H1 (cell line): ENCODE data around the gene DCTD. TPM values are rescaled to one million over a fixed set of nuclear protein-coding genes. Genes with fewer than 3 reads are reported as not detected.

Experiments
- CTCF ChIA-PET: fragments of 300-600 bp; sonication (Branson Sonifier 250); formaldehyde crosslinking; loops from one replicate; lab custom pipeline; 2021; ENCODE audit not compliant: partially characterized antibody; lab: Charles Lee
- POLR2A ChIA-PET: fragments of 300-600 bp; sonication (Branson Sonifier 250); formaldehyde crosslinking; loops from one replicate; lab custom pipeline; 2021; ENCODE audit warnings: inconsistent platforms; ENCODE audit not compliant: partially characterized antibody; lab: Charles Lee
- DNase-seq, 2 experiments: peaks; one replicate each; pipeline versions ENCODE4 v3.0.0 to v3.0.0-alpha.2; 2010 to 2022; ENCODE audit warnings: low spot score in 2 of 2, low read depth in 1 of 2, mixed read lengths in 1 of 2
- FAIRE-seq: peaks from 2 replicates; lab custom pipeline; 2011; peaks lifted over from hg19 to GRCh38; lab: Jason Lieb, UNC
- H2AFZ ChIP-seq: 2 replicates; pipeline ENCODE4 v1.8.1; 2012; ENCODE audit warnings: low read length, inconsistent platforms
- H2AK5ac ChIP-seq: 2 replicates; pipeline ENCODE4 v1.6.1; 2013; ENCODE audit warnings: low read depth, low read length
- H2BK120ac ChIP-seq: replicated peaks from 2 replicates; pipeline ENCODE3; 2013; ENCODE audit warnings: low read depth, low read length, inconsistent platforms
- H2BK12ac ChIP-seq: 2 replicates; pipeline ENCODE4 v1.6.1; 2013; ENCODE audit warnings: low read depth, low read length
- H2BK15ac ChIP-seq: 2 replicates; pipeline ENCODE4 v1.6.1; 2013; ENCODE audit warnings: low read length
- H2BK20ac ChIP-seq: 2 replicates; pipeline ENCODE4 v1.6.1; 2013; ENCODE audit warnings: low read length
- H2BK5ac ChIP-seq: 2 replicates; pipeline ENCODE4 v1.6.1; 2013; ENCODE audit warnings: low read depth, low read length
- H3K14ac ChIP-seq: 2 replicates; pipeline ENCODE4 v1.6.1; 2013; ENCODE audit warnings: inconsistent platforms; ENCODE audit not compliant: insufficient read length
- H3K18ac ChIP-seq: 2 replicates; pipeline ENCODE4 v1.6.1; 2013; ENCODE audit warnings: low read length; ENCODE audit errors: extremely low read depth
- H3K23ac ChIP-seq: 2 replicates; pipeline ENCODE4 v1.6.1; 2013; ENCODE audit warnings: inconsistent platforms; ENCODE audit not compliant: insufficient read length
- H3K23me2 ChIP-seq: 2 replicates; pipeline ENCODE4 v1.6.1; 2013; ENCODE audit warnings: low read depth, low read length
- H3K27ac ChIP-seq: 2 replicates; pipeline ENCODE4 v1.6.1; 2011; ENCODE audit warnings: low read depth, low read length, inconsistent platforms
- H3K27me3 ChIP-seq, 4 experiments: replicated peaks in 1 of 4; 1 replicate in 1 of 4; 2 replicates in 3 of 4; pipeline versions ENCODE4 v1.6.1 to v1.8.1; 2011 to 2013; ENCODE audit warnings: low read length in 3 of 4, mild to moderate bottlenecking in 3 of 4, inconsistent platforms in 2 of 4, mixed read lengths in 2 of 4, moderate library complexity in 1 of 4; ENCODE audit not compliant: control insufficient read depth in 3 of 4, insufficient read depth in 3 of 4; ENCODE audit errors: extremely low read depth in 1 of 4
- H3K36me3 ChIP-seq, 4 experiments: 2 replicates each; pipeline versions ENCODE4 v1.6.1 to v1.8.1; 2011 to 2013; ENCODE audit warnings: mild to moderate bottlenecking in 4 of 4, low read length in 3 of 4, moderate library complexity in 2 of 4, control low read depth in 1 of 4, inconsistent platforms in 1 of 4; ENCODE audit not compliant: insufficient read depth in 4 of 4, control insufficient read depth in 2 of 4
- H3K4ac ChIP-seq: replicated peaks from 2 replicates; pipeline ENCODE3; 2013; ENCODE audit warnings: low read length, low read depth, mixed read lengths, inconsistent platforms; ENCODE audit not compliant: insufficient read length
- H3K4me1 ChIP-seq, 4 experiments: replicated peaks in 1 of 4; 1 replicate in 1 of 4; 2 replicates in 3 of 4; pipeline versions ENCODE4 v1.6.1 to v1.8.1; 2011 to 2013; ENCODE audit warnings: low read length in 3 of 4, inconsistent platforms in 2 of 4, mixed read lengths in 1 of 4; ENCODE audit not compliant: insufficient read depth in 4 of 4, control insufficient read depth in 3 of 4
- H3K4me2 ChIP-seq, 2 experiments: 2 replicates each; pipeline versions ENCODE4 v1.6.1 to v1.8.1; 2011 to 2013; ENCODE audit warnings: low read depth in 2 of 2, low read length in 2 of 2, control low read depth in 1 of 2, inconsistent platforms in 1 of 2, mild to moderate bottlenecking in 1 of 2; ENCODE audit not compliant: insufficient read depth in 1 of 2
- H3K4me3 ChIP-seq, 4 experiments: fragments of 200-600, 300-600 bp in 1 of 4; sonication (generic), shearing (Covaris generic), sonication (Bioruptor Twin) in 1 of 4; 2 replicates each; pipeline versions ENCODE4 v1.5.1 to v1.8.1; 2011 to 2016; ENCODE audit warnings: low read length in 4 of 4, low read depth in 3 of 4, control low read depth in 2 of 4, inconsistent platforms in 2 of 4, mild to moderate bottlenecking in 2 of 4, mixed read lengths in 1 of 4, moderate library complexity in 1 of 4; ENCODE audit not compliant: insufficient read depth in 2 of 4; ENCODE audit errors: extremely low read depth in 1 of 4
- H3K56ac ChIP-seq: replicated peaks from 2 replicates; pipeline ENCODE3; 2013; ENCODE audit warnings: low read depth, mild to moderate bottlenecking, mixed read lengths, low read length, inconsistent platforms; ENCODE audit not compliant: insufficient read length
- H3K79me1 ChIP-seq: 2 replicates; pipeline ENCODE4 v1.6.1; 2013; ENCODE audit warnings: low read depth, low read length, control low read depth
- H3K79me2 ChIP-seq, 2 experiments: 2 replicates each; pipeline versions ENCODE4 v1.6.1 to v1.8.1; 2012 to 2013; ENCODE audit warnings: low read length in 2 of 2, mild to moderate bottlenecking in 2 of 2, inconsistent platforms in 1 of 2; ENCODE audit not compliant: insufficient read depth in 2 of 2, control insufficient read depth in 1 of 2
- H3K9ac ChIP-seq, 4 experiments: replicated peaks in 1 of 4; 1 replicate in 1 of 4; 2 replicates in 3 of 4; pipeline versions ENCODE4 v1.6.1 to v1.8.1; 2011 to 2013; ENCODE audit warnings: low read depth in 3 of 4, low read length in 3 of 4, control low read depth in 2 of 4, mild to moderate bottlenecking in 2 of 4, moderate library complexity in 2 of 4, inconsistent platforms in 1 of 4; ENCODE audit errors: extremely low read depth in 1 of 4
- H3K9me3 ChIP-seq, 2 experiments: 2 replicates each; pipeline versions ENCODE4 v1.6.1 to v1.8.1; 2012 to 2013; ENCODE audit warnings: mild to moderate bottlenecking in 2 of 2, moderate library complexity in 2 of 2, control low read depth in 1 of 2, inconsistent platforms in 1 of 2, low read depth in 1 of 2, low read length in 1 of 2, mixed read lengths in 1 of 2; ENCODE audit not compliant: insufficient read depth in 2 of 2
- H4K20me1 ChIP-seq, 2 experiments: replicated peaks in 1 of 2; 2 replicates each; pipeline versions ENCODE3 to v1.8.1; 2011 to 2013; ENCODE audit warnings: inconsistent platforms in 2 of 2, low read length in 2 of 2, mild to moderate bottlenecking in 1 of 2; ENCODE audit not compliant: insufficient read depth in 2 of 2, control insufficient read depth in 1 of 2
- H4K5ac ChIP-seq: 2 replicates; pipeline ENCODE4 v1.6.1; 2013; ENCODE audit warnings: low read length, low read depth, mixed read lengths, inconsistent platforms; ENCODE audit not compliant: insufficient read length
- H4K8ac ChIP-seq: 2 replicates; pipeline ENCODE4 v1.8.0; 2013; ENCODE audit warnings: mild to moderate bottlenecking, moderate library complexity, low read length, inconsistent platforms; ENCODE audit not compliant: insufficient read depth; ENCODE audit errors: extremely low read depth
- H4K91ac ChIP-seq: replicated peaks from 2 replicates; pipeline ENCODE3; 2013; ENCODE audit warnings: low read length, mixed read lengths, inconsistent platforms; ENCODE audit not compliant: insufficient read length
- CEBPB ChIP-seq: IDR thresholded peaks from 2 replicates; pipeline ENCODE4 v1.6.1; 2012; ENCODE audit warnings: low read depth, low read length
- POLR2AphosphoS5 ChIP-seq: IDR thresholded peaks from 2 replicates; pipeline ENCODE4 v1.6.1; 2011; ENCODE audit warnings: low read depth, low read length
- TAF7 ChIP-seq: optimal IDR thresholded peaks from 2 replicates; pipeline ENCODE3; 2011; ENCODE audit warnings: low read depth, mild to moderate bottlenecking, inconsistent platforms, low read length, moderate library complexity, borderline replicate concordance
- ZNF274 ChIP-seq: IDR thresholded peaks from 2 replicates; pipeline ENCODE4 v1.7.0; 2012; ENCODE audit warnings: low read length, borderline replicate concordance; ENCODE audit errors: extremely low read depth
- WGBS, 2 experiments: shearing (Covaris generic) in 1 of 2; methylation state at CpG; one replicate each; pipeline versions ENCODE4 v1.1.6 to v1.1.7; 2013 to 2015; ENCODE audit warnings: low lambda C conversion rate in 2 of 2, mixed read lengths in 2 of 2, inconsistent platforms in 1 of 2, low coverage in 1 of 2, missing lambda C conversion rate in 1 of 2; ENCODE audit not compliant: insufficient replicate concordance in 2 of 2, insufficient coverage in 1 of 2, insufficient read length in 1 of 2; ENCODE audit errors: extremely low coverage in 1 of 2, missing lambda C conversion rate in 1 of 2; 5-methylcytosine and 5-hydroxymethylcytosine counted together
- polyA plus RNA-seq, 7 experiments: library from polyadenylated mRNA; depleted of rRNA in 3 of 7; stranded (reverse) in 5 of 7; unstranded in 2 of 7; fragments of >200 nt in 5 of 7; fragments of 200-250 nt in 2 of 7; gene quantifications; 1 replicate in 5 of 7; 2 replicates in 1 of 7; 4 replicates in 1 of 7; pipeline versions ENCODE4 v1.2.1 to v1.2.3, GENCODE V29; 2011 to 2013; ENCODE audit warnings: missing spikeins in 2 of 7, mixed read lengths in 2 of 7
- total RNA-seq: library from RNA; stranded (reverse); fragmentation: NEBNext Ultra II Directional; extraction: Animal tissue kit (Norgen Biotek cat#: 25700); gene quantifications from 2 replicates; pipeline ENCODE4 v1.2.1, GENCODE V29; 2021
- TF ChIP-seq, protein P1 (sequence below): IDR thresholded peaks from 2 replicates; pipeline ENCODE4 v1.6.1; 2012; ENCODE audit warnings: low read length, inconsistent platforms

The DCTD gene
- total and polyA plus RNA-seq, 2 of the 8 experiments (the other 6 are each of a cell fraction or from before 2014, with no cell fraction given): 60.2 to 69.5 TPM

DNA sequence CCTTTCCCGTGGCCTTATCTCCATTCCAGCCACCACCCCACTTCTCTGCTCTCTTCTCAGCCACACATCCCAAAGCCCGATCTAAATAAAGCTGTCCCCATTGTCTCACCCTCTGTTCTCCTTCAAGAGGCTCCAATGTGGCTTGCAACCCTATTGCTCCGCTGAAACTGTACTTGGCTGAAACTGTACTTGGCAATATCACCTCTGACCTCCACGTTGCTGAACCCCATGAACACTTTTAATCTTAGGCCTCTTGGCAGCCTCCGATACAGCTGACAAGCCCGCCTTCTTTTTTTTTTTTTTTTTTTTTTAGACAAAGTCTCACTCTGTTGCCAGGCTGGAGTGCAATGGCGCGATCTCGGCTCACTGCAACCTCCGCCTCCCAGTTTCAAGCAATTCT, 12.1 kb downstream of the DCTD start:
- H3K27me3 ChIP-seq: no peaks in the 10 kb centered on the region
- H3K36me3 ChIP-seq: peaks cover 0 to 9% (median 2%) of the 10 kb centered on the region in 4 experiments; a peak in 4 of 8 replicates
- FAIRE-seq (no peak), DNase-seq (no peak)
- no peak overlapping the region for H2BK20ac ChIP-seq
- H2AK5ac ChIP-seq: no peak overlapping the region
- H3K14ac ChIP-seq: no peak overlapping the region
- no peak overlapping the region for H3K56ac ChIP-seq
- H4K5ac ChIP-seq: no peak overlapping the region
- no peak overlapping the region for H3K4me3 ChIP-seq
- H4K91ac ChIP-seq: no peak overlapping the region
- no peak overlapping the region for H2BK15ac ChIP-seq
- H3K79me1 ChIP-seq: peaks cover 2% of the 10 kb centered on the region
- WGBS, 2 experiments: 91% methylated on average over 6 of the region's 10 CpGs; no CpG with 5 or more reads in 1 of the 2 experiments
- no peak overlapping the region for H3K4ac ChIP-seq
- H2BK12ac ChIP-seq: no peak overlapping the region
- no peak overlapping the region for H3K4me2 ChIP-seq
- no peaks in the 10 kb centered on the region; the same call in 1 of the 2 replicates for H3K23me2 ChIP-seq
- H3K18ac ChIP-seq: no peak overlapping the region
- no peak overlapping the region for H2AFZ ChIP-seq
- H3K23ac ChIP-seq: no peak overlapping the region
- no peak overlapping the region for H2BK5ac ChIP-seq
- no peaks in the 10 kb centered on the region for H3K4me1 ChIP-seq
- no peak overlapping the region for H3K9ac ChIP-seq
- TF ChIP-seq CEBPB (no peak), POLR2AphosphoS5 (no peak), TAF7 (no peak), ZNF274 (no peak)
- TF ChIP-seq, protein P1, sequence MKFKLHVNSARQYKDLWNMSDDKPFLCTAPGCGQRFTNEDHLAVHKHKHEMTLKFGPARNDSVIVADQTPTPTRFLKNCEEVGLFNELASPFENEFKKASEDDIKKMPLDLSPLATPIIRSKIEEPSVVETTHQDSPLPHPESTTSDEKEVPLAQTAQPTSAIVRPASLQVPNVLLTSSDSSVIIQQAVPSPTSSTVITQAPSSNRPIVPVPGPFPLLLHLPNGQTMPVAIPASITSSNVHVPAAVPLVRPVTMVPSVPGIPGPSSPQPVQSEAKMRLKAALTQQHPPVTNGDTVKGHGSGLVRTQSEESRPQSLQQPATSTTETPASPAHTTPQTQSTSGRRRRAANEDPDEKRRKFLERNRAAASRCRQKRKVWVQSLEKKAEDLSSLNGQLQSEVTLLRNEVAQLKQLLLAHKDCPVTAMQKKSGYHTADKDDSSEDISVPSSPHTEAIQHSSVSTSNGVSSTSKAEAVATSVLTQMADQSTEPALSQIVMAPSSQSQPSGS: no peak
- TF ChIP-seq, all 59 proteins: peak for 0
- no peak overlapping the region for H3K27ac ChIP-seq
- H3K79me2 ChIP-seq: 0 out of 4 replicates have a peak, but pooled peaks cover 0 to 2% of the 10 kb centered on the region in 2 experiments
- POLR2A ChIA-PET: interaction anchor here (2.0 kb wide), 1 partner anchor 12 kb away, joined by 9 read pairs; no protein-coding TSS in a partner anchor
- H4K20me1 ChIP-seq: peaks cover 0 to 9% of the 10 kb centered on the region in 2 experiments
- no peaks in the 10 kb centered on the region for H3K9me3 ChIP-seq
- no peak overlapping the region for H4K8ac ChIP-seq
- CTCF ChIA-PET: interaction anchor here (0.7 to 1.4 kb wide), 4 partner anchors 19 to 358 kb away, joined by 3 to 4 read pairs (median 3); no protein-coding TSS in a partner anchor
- H2BK120ac ChIP-seq: no peak overlapping the region
